Activated CD4-positive, alpha-beta memory T cell treated with anti-CD3 and anti-CD28 coated beads for 36 hours (primary cell): ENCODE results near the gene SCGN. TPM values are rescaled to one million over a fixed set of nuclear protein-coding genes. Genes with fewer than 3 reads are reported as not detected.
"Not testable (repeated sequence)": the region's sequence is repeated elsewhere in the genome, so short reads cannot be mapped to it uniquely, and the experiment has no call there.

Experiments
- CTCF ChIA-PET: fragments of 350-600 bp; sonication (Branson Sonifier 250); formaldehyde crosslinking; loops from one replicate; lab custom pipeline; 2021; ENCODE audit warnings: antibody characterized with exemption, inconsistent platforms; lab: Charles Lee
- POLR2A ChIA-PET: fragments of 350-600 bp; sonication (Branson Sonifier 250); formaldehyde crosslinking; loops from one replicate; lab custom pipeline; 2021; ENCODE audit warnings: antibody characterized with exemption; lab: Charles Lee
- DNase-seq: peaks from one replicate; pipeline ENCODE4 v3.0.0-alpha.2; 2020
- H3K27ac Mint-ChIP-seq: one replicate; pipeline ENCODE4 v1.8.0; 2021; ENCODE audit warnings: mixed read lengths
- H3K27me3 Mint-ChIP-seq: one replicate; pipeline ENCODE4 v1.8.0; 2021; ENCODE audit warnings: mixed read lengths
- H3K36me3 Mint-ChIP-seq: one replicate; pipeline ENCODE4 v1.8.0; 2021; ENCODE audit warnings: mixed read lengths
- H3K4me1 Mint-ChIP-seq: one replicate; pipeline ENCODE4 v1.8.0; 2021; ENCODE audit warnings: low read depth, mixed read lengths
- H3K4me3 Mint-ChIP-seq: one replicate; pipeline ENCODE4 v1.8.0; 2021; ENCODE audit warnings: mild to moderate bottlenecking, mixed read lengths
- H3K9me3 Mint-ChIP-seq: one replicate; pipeline ENCODE4 v1.8.0; 2021; ENCODE audit warnings: mixed read lengths
- intact Hi-C: fragments of 100-400 bp; cut with micrococcal nuclease; formaldehyde crosslinking; loops from one replicate; pipeline ENCODE4 v1.15.1; 2023
- total RNA-seq, 2 experiments: library from RNA; stranded (reverse); gene quantifications; one replicate each; pipeline ENCODE4 v1.2.3, GENCODE V29; 2021

The SCGN gene
- total RNA-seq, 2 experiments from 2014 or later = not detected

DNA sequence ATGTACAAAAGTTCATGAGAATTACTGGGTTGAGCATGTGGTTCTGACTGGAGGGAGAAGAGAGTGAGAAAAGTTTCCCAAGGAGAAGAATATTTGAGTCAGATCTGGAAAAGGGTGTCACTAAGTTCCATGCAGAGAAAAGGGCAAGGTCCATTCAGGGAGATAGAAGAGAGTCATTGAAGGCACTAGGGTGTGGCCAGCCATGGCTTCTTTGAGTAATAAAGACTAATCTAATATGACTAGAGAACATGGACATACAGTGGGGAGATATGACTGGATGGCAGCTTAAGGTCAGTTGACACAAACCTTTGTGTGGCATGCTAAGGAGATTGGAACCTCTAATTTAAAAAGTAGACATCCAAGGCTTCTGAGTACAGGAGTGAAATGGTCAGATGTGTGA, 91.9 kb downstream of the SCGN start:
- no peak overlapping the region for H3K27ac Mint-ChIP-seq
- ChIA-PET POLR2A (no interaction called here), CTCF (no interaction called here)
- no peak overlapping the region for H3K4me3 Mint-ChIP-seq
- H3K36me3 Mint-ChIP-seq = no peaks in the 10 kb centered on the region
- H3K27me3 Mint-ChIP-seq = peaks cover 7% of the 10 kb centered on the region
- DNase-seq = no peak
- H3K9me3 Mint-ChIP-seq = no peaks in the 10 kb centered on the region
- intact Hi-C loops = no loop called here
- no peaks in the 10 kb centered on the region for H3K4me1 Mint-ChIP-seq

GRCh38 chr6:25745836-25746235, 93.8 kb downstream of the SCGN start:
- intact Hi-C loops = no loop called here
- Mint-ChIP-seq H3K9me3 (no peaks in the 10 kb centered on the region), H3K27me3 (peaks cover under 1% of the 10 kb centered on the region), H3K4me3 (no peak overlapping the region), H3K27ac (no peak overlapping the region), H3K36me3 (no peaks in the 10 kb centered on the region), H3K4me1 (no peaks in the 10 kb centered on the region)
- CTCF ChIA-PET = interaction anchor here (0.8 to 1.0 kb wide), 3 partner anchors 9 to 144 kb away, joined by 3 read pairs; partner anchors contain the start of gene SLC17A4
- POLR2A ChIA-PET = no interaction called here
- DNase-seq = no peak

GRCh38 chr6:25746968-25747367, 95.0 kb downstream of the SCGN start:
- no peaks in the 10 kb centered on the region for H3K36me3 Mint-ChIP-seq
- no peak overlapping the region for H3K27ac Mint-ChIP-seq
- no peak overlapping the region for H3K4me3 Mint-ChIP-seq
- H3K4me1 Mint-ChIP-seq = no peaks in the 10 kb centered on the region
- intact Hi-C loops = no loop called here
- DNase-seq = no peak
- no peaks in the 10 kb centered on the region for H3K27me3 Mint-ChIP-seq
- CTCF ChIA-PET = no interaction called here
- H3K9me3 Mint-ChIP-seq = no peaks in the 10 kb centered on the region
- POLR2A ChIA-PET = no interaction called here

- Mint-ChIP-seq H3K9me3 (no peaks in the 10 kb centered on the region), H3K4me3 (no peak overlapping the region), H3K36me3 (no peaks in the 10 kb centered on the region), H3K27ac (no peak overlapping the region), H3K4me1 (no peaks in the 10 kb centered on the region), H3K27me3 (no peaks in the 10 kb centered on the region)
- CTCF ChIA-PET = interaction anchor here (0.6 kb wide), 1 partner anchor 19 kb away, joined by 3 read pairs; no protein-coding TSS in a partner anchor
- intact Hi-C loops = no loop called here
- POLR2A ChIA-PET = no interaction called here
- no peak for DNase-seq
These were observed 95.5 kb downstream of the SCGN start for GRCh38 chr6:25747477-25747876.

DNA sequence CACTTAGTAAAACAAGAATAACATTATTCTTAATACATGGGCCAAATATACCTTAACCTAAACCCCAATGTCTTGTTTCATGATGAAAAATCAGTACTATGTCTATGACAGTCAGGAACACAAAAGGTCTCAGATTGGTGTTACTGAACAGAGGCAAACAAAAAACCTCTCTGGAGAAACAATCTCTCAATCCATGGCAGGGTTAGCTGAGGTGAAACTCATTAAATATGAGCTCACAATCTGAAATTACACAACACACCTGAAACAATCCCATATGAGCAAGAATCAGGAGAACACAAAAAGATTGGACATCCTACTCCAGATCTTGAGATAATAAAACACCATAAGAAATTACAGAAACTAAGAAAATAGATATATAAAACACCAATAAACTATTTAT, 96.0 kb downstream of the SCGN start:
- Mint-ChIP-seq H3K4me3 (no peak overlapping the region), H3K36me3 (no peaks in the 10 kb centered on the region), H3K9me3 (no peaks in the 10 kb centered on the region), H3K27me3 (no peaks in the 10 kb centered on the region), H3K4me1 (no peaks in the 10 kb centered on the region), H3K27ac (no peak overlapping the region)
- ChIA-PET POLR2A (no interaction called here), CTCF (interaction anchor here (0.6 kb wide), 1 partner anchor 19 kb away, joined by 3 read pairs; no protein-coding TSS in a partner anchor)
- DNase-seq = no peak
- intact Hi-C loops = no loop called here

GRCh38 chr6:25748601-25749517, 96.8 kb downstream of the SCGN start:
- H3K4me1 Mint-ChIP-seq, H3K4me3 Mint-ChIP-seq, H3K36me3 Mint-ChIP-seq, H3K27ac Mint-ChIP-seq, CTCF ChIA-PET, intact Hi-C loops, H3K27me3 Mint-ChIP-seq, DNase-seq, H3K9me3 Mint-ChIP-seq, POLR2A ChIA-PET: not testable (repeated sequence)

- H3K4me1 Mint-ChIP-seq = no peaks in the 10 kb centered on the region
These were observed 97.8 kb downstream of the SCGN start for GRCh38 chr6:25749837-25750236.

GRCh38 chr6:25750906-25751305, 98.9 kb downstream of the SCGN start:
- POLR2A ChIA-PET = no interaction called here
- CTCF ChIA-PET = interaction anchor here (1.7 to 2.1 kb wide), 2 partner anchors 9 to 31 kb away, joined by 3 to 5 read pairs; no protein-coding TSS in a partner anchor

More at GRCh38 chr6:25749837-25750236, 97.8 kb downstream of the SCGN start:
- Mint-ChIP-seq H3K4me3 (no peak overlapping the region), H3K27me3 (peaks cover 3% of the 10 kb centered on the region), H3K9me3 (no peaks in the 10 kb centered on the region), H3K27ac (no peak overlapping the region), H3K36me3 (no peaks in the 10 kb centered on the region)
- ChIA-PET POLR2A (no interaction called here), CTCF (no interaction called here)
- intact Hi-C loops = no loop called here
- DNase-seq = no peak

More at GRCh38 chr6:25750906-25751305, 98.9 kb downstream of the SCGN start:
- Mint-ChIP-seq H3K4me3 (no peak overlapping the region), H3K4me1 (no peaks in the 10 kb centered on the region), H3K9me3 (no peaks in the 10 kb centered on the region), H3K36me3 (no peaks in the 10 kb centered on the region), H3K27me3 (peaks cover 6% of the 10 kb centered on the region), H3K27ac (no peak overlapping the region)
- no peak for DNase-seq
- intact Hi-C loops = no loop called here

Other genes with a start within 250 kb of the SCGN start
- not detected for gene SLC17A4, start 102.5 kb downstream of the SCGN start, total RNA-seq
- not detected for gene SLC17A1, start 179.8 kb downstream of the SCGN start, total RNA-seq
- under 1 TPM in 1 of 2 experiments, not detected in 1; 0.43 TPM for gene SLC17A3, start 222.0 kb downstream of the SCGN start, total RNA-seq